22Rv1 (cell line): Measurements from ENCODE around the gene AGBL1.

Source experiments
- CTCF ChIP-seq: fragments of 450-650 bp; IDR thresholded peaks from 2 replicates; pipeline ENCODE4 v1.5.1; 2017; ENCODE audit warnings: mild to moderate bottlenecking
- ZFX ChIP-seq: fragments of 450-650 bp; IDR thresholded peaks from 2 replicates; pipeline ENCODE4 v1.6.1; 2017; ENCODE audit warnings: antibody characterized with exemption, borderline replicate concordance

- TF ChIP-seq CTCF, result no peak
- TF ChIP-seq ZFX, result no peak
These were observed 512.5 kb downstream of the AGBL1 start for GRCh38 chr15:86591994-86592735.
